ENCODE measurements around the gene FYN.

DNA sequence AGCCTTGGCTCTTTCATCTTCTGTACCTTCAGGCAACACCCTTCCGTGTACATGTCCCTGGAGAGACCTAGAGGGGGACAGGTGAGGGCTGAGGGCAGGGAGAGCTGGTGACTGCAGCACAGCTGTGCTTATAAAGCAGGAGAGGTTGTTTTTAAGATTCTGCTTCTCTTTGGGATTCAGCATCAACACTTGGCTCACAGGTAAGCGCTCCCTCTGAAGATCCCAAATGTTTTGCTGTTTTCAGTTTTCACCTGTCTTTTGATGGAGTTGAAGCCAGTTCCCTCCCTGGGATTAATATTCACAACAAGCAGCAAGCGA, 248.2 kb downstream of the FYN start:
- no peak for TF ChIP-seq POLR2A (IDR thresholded peaks at IDR 0.05)
- TF ChIP-seq, protein P1, sequence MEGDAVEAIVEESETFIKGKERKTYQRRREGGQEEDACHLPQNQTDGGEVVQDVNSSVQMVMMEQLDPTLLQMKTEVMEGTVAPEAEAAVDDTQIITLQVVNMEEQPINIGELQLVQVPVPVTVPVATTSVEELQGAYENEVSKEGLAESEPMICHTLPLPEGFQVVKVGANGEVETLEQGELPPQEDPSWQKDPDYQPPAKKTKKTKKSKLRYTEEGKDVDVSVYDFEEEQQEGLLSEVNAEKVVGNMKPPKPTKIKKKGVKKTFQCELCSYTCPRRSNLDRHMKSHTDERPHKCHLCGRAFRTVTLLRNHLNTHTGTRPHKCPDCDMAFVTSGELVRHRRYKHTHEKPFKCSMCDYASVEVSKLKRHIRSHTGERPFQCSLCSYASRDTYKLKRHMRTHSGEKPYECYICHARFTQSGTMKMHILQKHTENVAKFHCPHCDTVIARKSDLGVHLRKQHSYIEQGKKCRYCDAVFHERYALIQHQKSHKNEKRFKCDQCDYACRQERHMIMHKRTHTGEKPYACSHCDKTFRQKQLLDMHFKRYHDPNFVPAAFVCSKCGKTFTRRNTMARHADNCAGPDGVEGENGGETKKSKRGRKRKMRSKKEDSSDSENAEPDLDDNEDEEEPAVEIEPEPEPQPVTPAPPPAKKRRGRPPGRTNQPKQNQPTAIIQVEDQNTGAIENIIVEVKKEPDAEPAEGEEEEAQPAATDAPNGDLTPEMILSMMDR (IDR thresholded peaks at IDR 0.05), result no peak
